IMR-90 (cell line): Measurements from ENCODE around the gene COL24A1. TPM values are rescaled to one million over a fixed set of nuclear protein-coding genes. Genes with fewer than 3 reads are reported as not detected.

ENCODE experiments used
- ATAC-seq: fragments of 200-7000 bp; cut with Tn5 transposase; 2 replicates; pipeline ENCODE4 v1.9.1; 2020; ENCODE audit warnings: low read depth, mild to moderate bottlenecking, moderate library complexity
- BruUV-seq: library from RNA; stranded (reverse); fragments of 400-500 nt; replicated peaks from 2 replicates; lab custom pipeline; 2021; lab: Mats Ljungman, UMichigan
- CTCF ChIA-PET: fragments of 300-600 bp; formaldehyde crosslinking; extraction: SDS; loops from one replicate; lab custom pipeline; 2021; ENCODE audit warnings: antibody characterized with exemption; lab: Yijun Ruan, JAX
- POLR2A ChIA-PET: fragments of 300-600 bp; sonication (Branson Sonifier 250); formaldehyde crosslinking; loops from one replicate; lab custom pipeline; 2022; ENCODE audit warnings: antibody characterized with exemption; ENCODE audit not compliant: unreplicated experiment; lab: Charles Lee
- DNase-seq: peaks from one replicate; pipeline ENCODE4 v3.0.0; 2013
- H2AFZ ChIP-seq: replicated peaks from 2 replicates; pipeline ENCODE3; 2013; ENCODE audit warnings: low read length, mild to moderate bottlenecking; ENCODE audit not compliant: poor library complexity
- H2AK5ac ChIP-seq: 2 replicates; pipeline ENCODE4 v1.6.1; 2013; ENCODE audit warnings: low read depth, low read length, inconsistent platforms
- H2AK9ac ChIP-seq: replicated peaks from 2 replicates; pipeline ENCODE3; 2013; ENCODE audit warnings: mild to moderate bottlenecking, low read depth, low read length, moderate library complexity; ENCODE audit not compliant: poor library complexity
- H2BK120ac ChIP-seq: 2 replicates; pipeline ENCODE4 v1.6.1; 2013; ENCODE audit warnings: low read depth, low read length, inconsistent platforms
- H2BK15ac ChIP-seq: 3 replicates; pipeline ENCODE4 v1.6.1; 2013; ENCODE audit warnings: low read depth, low read length, inconsistent platforms
- H2BK20ac ChIP-seq: 2 replicates; pipeline ENCODE4 v1.6.1; 2013; ENCODE audit warnings: low read depth, mild to moderate bottlenecking, inconsistent platforms, low read length, moderate library complexity
- H2BK5ac ChIP-seq: 2 replicates; pipeline ENCODE4 v1.6.1; 2013; ENCODE audit warnings: mild to moderate bottlenecking, low read depth, low read length, inconsistent platforms; ENCODE audit not compliant: poor library complexity, severe bottlenecking
- H3K14ac ChIP-seq: replicated peaks from 2 replicates; pipeline ENCODE4 v1.6.1; 2013; ENCODE audit warnings: low read depth, low read length, inconsistent platforms
- H3K18ac ChIP-seq: 2 replicates; pipeline ENCODE4 v1.6.1; 2013; ENCODE audit warnings: low read depth, low read length, control low read depth
- H3K23ac ChIP-seq: 2 replicates; pipeline ENCODE4 v1.6.1; 2013; ENCODE audit warnings: low read depth, low read length, inconsistent platforms
- H3K27ac ChIP-seq: 2 replicates; pipeline ENCODE4 v1.5.1; 2013; ENCODE audit warnings: mild to moderate bottlenecking, control low read depth, low read length; ENCODE audit not compliant: insufficient read depth
- H3K27me3 ChIP-seq: 2 replicates; pipeline ENCODE4 v1.6.1; 2013; ENCODE audit warnings: low read length; ENCODE audit not compliant: control insufficient read depth, insufficient read depth
- H3K36me3 ChIP-seq: 2 replicates; pipeline ENCODE4 v1.6.1; 2013; ENCODE audit warnings: low read length, mixed read lengths; ENCODE audit not compliant: control insufficient read depth, insufficient read depth
- H3K4ac ChIP-seq: 2 replicates; pipeline ENCODE4 v1.6.1; 2013; ENCODE audit warnings: low read depth, low read length, inconsistent platforms
- H3K4me1 ChIP-seq: 2 replicates; pipeline ENCODE4 v1.6.1; 2013; ENCODE audit warnings: low read length, mixed read lengths; ENCODE audit not compliant: control insufficient read depth, insufficient read depth
- H3K4me2 ChIP-seq: 2 replicates; pipeline ENCODE4 v1.6.1; 2013; ENCODE audit warnings: low read depth, mild to moderate bottlenecking, control low read depth, low read length, moderate library complexity
- H3K4me3 ChIP-seq: 2 replicates; pipeline ENCODE4 v1.5.1; 2013; ENCODE audit warnings: low read depth, mild to moderate bottlenecking, control low read depth, low read length, moderate library complexity; ENCODE audit not compliant: insufficient read depth
- H3K56ac ChIP-seq: 2 replicates; pipeline ENCODE4 v1.6.1; 2013; ENCODE audit warnings: low read length, inconsistent platforms; ENCODE audit not compliant: insufficient read depth; ENCODE audit errors: extremely low read depth
- H3K79me1 ChIP-seq, 2 experiments: 2 replicates each; pipeline ENCODE4 v1.6.1; 2013; ENCODE audit warnings: low read length in 2 of 2, inconsistent platforms in 1 of 2, low read depth in 1 of 2
- H3K9ac ChIP-seq: 2 replicates; pipeline ENCODE4 v1.6.1; 2013; ENCODE audit warnings: low read depth, low read length, control low read depth
- H3K9me1 ChIP-seq: 2 replicates; pipeline ENCODE4 v1.6.1; 2013; ENCODE audit warnings: low read length, inconsistent platforms; ENCODE audit not compliant: insufficient read depth
- H3K9me3 ChIP-seq: 2 replicates; pipeline ENCODE4 v1.6.1; 2013; ENCODE audit warnings: low read length; ENCODE audit not compliant: control insufficient read depth, insufficient read depth
- H4K20me1 ChIP-seq: 2 replicates; pipeline ENCODE4 v1.6.1; 2013; ENCODE audit warnings: low read length, inconsistent platforms; ENCODE audit not compliant: insufficient read depth
- H4K5ac ChIP-seq: 2 replicates; pipeline ENCODE4 v1.6.1; 2013; ENCODE audit warnings: mild to moderate bottlenecking, low read depth, low read length, control low read depth
- H4K8ac ChIP-seq, 2 experiments: 2 replicates each; pipeline ENCODE4 v1.6.1; 2013; ENCODE audit warnings: low read depth in 2 of 2, low read length in 2 of 2, control low read depth in 1 of 2, inconsistent platforms in 1 of 2
- H4K91ac ChIP-seq: 2 replicates; pipeline ENCODE4 v1.6.1; 2013; ENCODE audit warnings: low read depth, low read length, inconsistent platforms; ENCODE audit not compliant: insufficient read depth
- BHLHE40 ChIP-seq: fragments of 150-350 bp; IDR thresholded peaks from 2 replicates; pipeline ENCODE4 v1.6.1; 2016; ENCODE audit warnings: mild to moderate bottlenecking, low read depth, low read length
- CEBPB ChIP-seq: IDR thresholded peaks from 2 replicates; pipeline ENCODE4 v1.6.1; 2012; ENCODE audit warnings: low read depth, low read length, improper control_type of control experiment
- CHD1 ChIP-seq: IDR thresholded peaks from 2 replicates; pipeline ENCODE4 v1.6.1; 2012; ENCODE audit warnings: low read depth, low read length, improper control_type of control experiment
- CTCF ChIP-seq: conservative IDR thresholded peaks from 2 replicates; pipeline ENCODE4 v1.5.1; 2012; ENCODE audit warnings: mild to moderate bottlenecking, low read depth, low read length, improper control_type of control experiment
- FOS ChIP-seq: fragments of 150-350 bp; IDR thresholded peaks from 2 replicates; pipeline ENCODE4 v1.6.1; 2016; ENCODE audit warnings: low read depth, low read length
- MAFK ChIP-seq: IDR thresholded peaks from 2 replicates; pipeline ENCODE4 v1.6.1; 2012; ENCODE audit warnings: low read depth, low read length, improper control_type of control experiment
- MAZ ChIP-seq: IDR thresholded peaks from 2 replicates; pipeline ENCODE4 v1.6.1; 2012; ENCODE audit warnings: low read depth, mild to moderate bottlenecking, low read length, improper control_type of control experiment, moderate library complexity, borderline replicate concordance
- NFE2L2 ChIP-seq: fragments of 150-350 bp; IDR thresholded peaks from 2 replicates; pipeline ENCODE4 v1.6.1; 2016; ENCODE audit warnings: low read depth, mild to moderate bottlenecking, low read length
- POLR2A ChIP-seq: IDR thresholded peaks from 2 replicates; pipeline ENCODE4 v1.6.1; 2012; ENCODE audit warnings: mild to moderate bottlenecking, low read depth, low read length
- RAD21 ChIP-seq: IDR thresholded peaks from 2 replicates; pipeline ENCODE4 v1.6.1; 2012; ENCODE audit warnings: low read length, improper control_type of control experiment
- RCOR1 ChIP-seq: IDR thresholded peaks from 2 replicates; pipeline ENCODE4 v1.6.1; 2012; ENCODE audit warnings: mild to moderate bottlenecking, low read length, improper control_type of control experiment; ENCODE audit not compliant: insufficient replicate concordance
- SMC3 ChIP-seq: fragments of 150-350 bp; IDR thresholded peaks from 2 replicates; pipeline ENCODE4 v1.6.1; 2016; ENCODE audit warnings: low read depth, mild to moderate bottlenecking, antibody characterized with exemption, low read length, moderate library complexity
- WGBS, 2 experiments: methylation state at CpG; one replicate each; pipeline versions ENCODE4 v1.1.5 to v1.1.7; 2013; ENCODE audit warnings: missing lambda C conversion rate in 2 of 2; ENCODE audit not compliant: insufficient read length in 1 of 2; ENCODE audit errors: extremely low coverage in 2 of 2; 5-methylcytosine and 5-hydroxymethylcytosine counted together
- dilution Hi-C: fragments of 300-500 bp; cut with HindIII; formaldehyde crosslinking; loops from one replicate; pipeline ENCODE4 v1.14.3; 2018; ENCODE audit warnings: low sequenced_read_pairs; ENCODE audit not compliant: unreplicated experiment
- in situ Hi-C: fragments of 300-500 bp; cut with MboI; formaldehyde crosslinking; loops from 3 replicates; pipeline ENCODE4 v1.14.3; 2019; ENCODE audit warnings: low sequenced_read_pairs, inconsistent platforms, mixed read lengths
- intact Hi-C: fragments of 100-400 bp; cut with micrococcal nuclease; formaldehyde crosslinking; loops from 2 replicates; pipeline ENCODE4 v1.10.0; 2022
- polyA plus RNA-seq, 3 experiments: library from polyadenylated mRNA; depleted of rRNA; stranded (reverse); fragments of >200 nt; gene quantifications; 2 replicates each; pipeline ENCODE4 v1.2.3, GENCODE V29; 2012; ENCODE audit warnings: low replicate concordance in 1 of 3
- total RNA-seq: library from RNA; depleted of rRNA; stranded (reverse); fragments of >200 nt; gene quantifications from 2 replicates; pipeline ENCODE4 v1.2.3, GENCODE V29; 2012
- TF ChIP-seq, protein P1 (sequence below): fragments of 150-350 bp; IDR thresholded peaks from 2 replicates; pipeline ENCODE4 v1.6.1; 2017; ENCODE audit warnings: mild to moderate bottlenecking, antibody characterized with exemption, low read length, low read depth
- TF ChIP-seq, protein P2 (sequence below): fragments of 150-350 bp; IDR thresholded peaks from 2 replicates; pipeline ENCODE4 v1.6.1; 2016; ENCODE audit warnings: low read depth, mild to moderate bottlenecking, low read length, moderate library complexity, borderline replicate concordance

COL24A1 gene
- total and polyA plus RNA-seq, 2 of the 4 experiments (the other 2 are of a cell fraction): 1.4 to 2.2 TPM

DNA sequence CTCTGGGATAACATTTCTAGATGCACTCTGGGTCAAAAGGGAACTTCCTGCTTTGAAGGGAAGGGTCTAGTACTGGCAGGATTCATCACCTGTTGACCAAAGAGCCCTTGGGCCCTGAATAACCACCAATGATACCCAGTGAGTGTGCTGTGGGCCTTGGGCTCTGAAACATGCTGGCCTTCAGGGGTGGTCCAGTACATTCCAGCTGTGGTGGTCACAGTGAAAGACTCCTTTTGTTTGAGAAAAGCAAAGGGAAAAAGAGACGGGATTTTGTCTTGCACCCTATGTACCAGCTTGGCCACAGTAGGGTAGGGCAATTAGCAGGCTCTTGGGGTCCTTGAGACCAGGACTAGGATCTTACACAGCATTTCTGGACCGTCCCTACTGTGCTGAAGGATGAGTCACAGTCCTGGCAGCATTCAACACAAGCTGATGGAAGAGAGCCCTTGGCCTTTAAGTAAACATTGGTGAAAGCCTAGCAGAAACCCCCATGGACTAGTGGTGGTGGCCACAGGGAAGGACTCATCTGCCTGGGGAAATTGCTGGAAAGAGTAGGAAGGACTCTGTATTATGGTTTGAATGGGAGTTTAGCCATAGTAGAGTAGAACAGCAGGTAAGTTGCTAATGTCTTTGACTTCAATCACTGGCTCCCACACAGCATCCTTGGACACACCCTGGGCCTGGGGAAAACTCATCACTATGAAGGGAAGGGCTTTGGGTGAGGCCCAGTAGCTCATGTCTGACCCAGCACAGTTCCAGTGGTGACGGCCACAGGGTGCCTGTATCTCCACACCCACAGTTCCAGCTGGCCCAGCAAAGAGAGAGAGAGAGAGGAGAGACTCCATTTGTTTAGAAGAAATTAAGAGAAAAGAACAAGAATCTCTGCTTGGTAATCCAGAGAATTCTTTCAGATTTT is 87.5 kb downstream of the COL24A1 start:
- Histone ChIP-seq H3K56ac (no peak overlapping the region), H3K36me3 (no peaks in the 10 kb centered on the region), H3K4me3 (no peak overlapping the region), H3K23ac (no peak overlapping the region), H3K27me3 (no peaks in the 10 kb centered on the region), H4K8ac (peak overlapping the region in 1 of 2 experiments; percentile 38; a peak in 1 of 4 replicates), H3K79me1 (no peaks in the 10 kb centered on the region), H3K14ac (peak overlapping the region; percentile 29; the same call in 1 of the 2 replicates), H2AFZ (peak overlapping the region; percentile 5), H3K27ac (peak overlapping the region; percentile 56; the same call in 1 of the 2 replicates), H3K4me2 (no peak overlapping the region), H4K91ac (peak overlapping the region; percentile 60), H3K9me1 (peaks cover 9% of the 10 kb centered on the region; the same call in 1 of the 2 replicates), H4K5ac (peak overlapping the region; percentile 43; the same call in 1 of the 2 replicates), H3K4ac (peak overlapping the region; percentile 9; the same call in 1 of the 2 replicates), H3K4me1 (peaks cover 14% of the 10 kb centered on the region), H2BK5ac (peak overlapping the region; percentile 47), H3K18ac (peak overlapping the region; percentile 21), H2BK20ac (peak overlapping the region; percentile 22), H2BK15ac (peak overlapping the region; percentile 86; the same call in 2 of the 3 replicates), H2AK9ac (peak overlapping the region; percentile 69), H2BK120ac (peak overlapping the region; percentile 22), H2AK5ac (peak overlapping the region; percentile 86; the same call in 1 of the 2 replicates), H3K9ac (no peak overlapping the region), H3K9me3 (no peaks in the 10 kb centered on the region), H4K20me1 (no peaks in the 10 kb centered on the region)
- ATAC-seq: peak; percentile 36
- intact Hi-C loops: no loop called here
- ChIA-PET CTCF (no interaction called here), POLR2A (no interaction called here)
- in situ Hi-C loops: no loop called here
- peak; percentile 64 for DNase-seq
- WGBS, 2 experiments: 0% methylated on average over 1 of the region's 3 CpGs; no CpG with 5 or more reads in 1 of the 2 experiments
- dilution Hi-C loops: no loop called here
- no TSS peak for BruUV-seq
- no peak for TF ChIP-seq MAFK
- no peak for TF ChIP-seq RAD21
- no peak for TF ChIP-seq NFE2L2
- no peak for TF ChIP-seq SMC3
- TF ChIP-seq CHD1: no peak
- no peak for TF ChIP-seq CTCF
- TF ChIP-seq, protein P1, sequence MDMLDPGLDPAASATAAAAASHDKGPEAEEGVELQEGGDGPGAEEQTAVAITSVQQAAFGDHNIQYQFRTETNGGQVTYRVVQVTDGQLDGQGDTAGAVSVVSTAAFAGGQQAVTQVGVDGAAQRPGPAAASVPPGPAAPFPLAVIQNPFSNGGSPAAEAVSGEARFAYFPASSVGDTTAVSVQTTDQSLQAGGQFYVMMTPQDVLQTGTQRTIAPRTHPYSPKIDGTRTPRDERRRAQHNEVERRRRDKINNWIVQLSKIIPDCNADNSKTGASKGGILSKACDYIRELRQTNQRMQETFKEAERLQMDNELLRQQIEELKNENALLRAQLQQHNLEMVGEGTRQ: no peak
- no peak for TF ChIP-seq RCOR1
- no peak for TF ChIP-seq MAZ
- TF ChIP-seq POLR2A: no peak
- TF ChIP-seq CEBPB: no peak
- TF ChIP-seq, protein P2, sequence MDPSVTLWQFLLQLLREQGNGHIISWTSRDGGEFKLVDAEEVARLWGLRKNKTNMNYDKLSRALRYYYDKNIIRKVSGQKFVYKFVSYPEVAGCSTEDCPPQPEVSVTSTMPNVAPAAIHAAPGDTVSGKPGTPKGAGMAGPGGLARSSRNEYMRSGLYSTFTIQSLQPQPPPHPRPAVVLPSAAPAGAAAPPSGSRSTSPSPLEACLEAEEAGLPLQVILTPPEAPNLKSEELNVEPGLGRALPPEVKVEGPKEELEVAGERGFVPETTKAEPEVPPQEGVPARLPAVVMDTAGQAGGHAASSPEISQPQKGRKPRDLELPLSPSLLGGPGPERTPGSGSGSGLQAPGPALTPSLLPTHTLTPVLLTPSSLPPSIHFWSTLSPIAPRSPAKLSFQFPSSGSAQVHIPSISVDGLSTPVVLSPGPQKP: no peak
- TF ChIP-seq FOS: no peak
- no peak for TF ChIP-seq BHLHE40
